PFSK-1 (cell line): ENCODE measurements around the gene NOTCH3.

ENCODE experiments used
- FOXP2 ChIP-seq: optimal IDR thresholded peaks from 2 replicates; pipeline ENCODE3; 2011; ENCODE audit warnings: borderline replicate concordance, control low read depth, inconsistent platforms; ENCODE audit not compliant: insufficient read depth; ENCODE audit errors: extremely low read length, extremely low read depth
- POLR2AphosphoS5 ChIP-seq: IDR thresholded peaks from 2 replicates; pipeline ENCODE4 v1.6.1; 2012; ENCODE audit warnings: low read depth, mild to moderate bottlenecking, control low read depth, low read length, moderate library complexity
- REST ChIP-seq, 2 experiments: IDR thresholded peaks; 2 replicates each; pipeline versions ENCODE4 v1.6.1 to v1.8.0; 2011 to 2012; ENCODE audit warnings: low read depth in 2 of 2, low read length in 2 of 2, control low read depth in 1 of 2, inconsistent platforms in 1 of 2, mild to moderate bottlenecking in 1 of 2, moderate library complexity in 1 of 2; ENCODE audit not compliant: insufficient read depth in 1 of 2
- SIN3A ChIP-seq: IDR thresholded peaks from 2 replicates; pipeline ENCODE4 v1.6.1; 2012; ENCODE audit warnings: mild to moderate bottlenecking, low read length, moderate library complexity, borderline replicate concordance; ENCODE audit not compliant: insufficient read depth
- TAF1 ChIP-seq: IDR thresholded peaks from 2 replicates; pipeline ENCODE4 v1.6.1; 2012; ENCODE audit warnings: low read length, control low read depth, borderline replicate concordance; ENCODE audit not compliant: insufficient read depth

NOTCH3 gene

GRCh38 chr19:15244808-15245207 lies 44.0 kb upstream of the NOTCH3 start:
- TF ChIP-seq REST (IDR thresholded peaks at IDR 0.05; ENCODE audit: insufficient read depth in 1 of 2, low read depth in 2 of 2, low read length in 2 of 2): no peak
- no peak for TF ChIP-seq FOXP2
- no peak for TF ChIP-seq TAF1
- TF ChIP-seq POLR2AphosphoS5: no peak
- TF ChIP-seq SIN3A: no peak

- TF ChIP-seq FOXP2: no peak
- TF ChIP-seq REST (IDR thresholded peaks at IDR 0.05; ENCODE audit: insufficient read depth in 1 of 2, low read depth in 2 of 2, low read length in 2 of 2): no peak
- no peak for TF ChIP-seq TAF1
- TF ChIP-seq POLR2AphosphoS5: no peak
- TF ChIP-seq SIN3A: no peak
Observed at GRCh38 chr19:15244106-15244803, 43.5 kb upstream of the NOTCH3 start.

GRCh38 chr19:15243236-15243957 lies 42.6 kb upstream of the NOTCH3 start:
- TF ChIP-seq FOXP2 (no peak), TAF1 (no peak), REST (IDR thresholded peaks at IDR 0.05; ENCODE audit: insufficient read depth in 1 of 2, low read depth in 2 of 2, low read length in 2 of 2) (no peak), POLR2AphosphoS5 (no peak), SIN3A (no peak)

- TF ChIP-seq REST (IDR thresholded peaks at IDR 0.05; ENCODE audit: insufficient read depth in 1 of 2, low read depth in 2 of 2, low read length in 2 of 2) (no peak), SIN3A (no peak), POLR2AphosphoS5 (no peak), TAF1 (no peak), FOXP2 (no peak)
Observed at GRCh38 chr19:15241259-15241910, 40.6 kb upstream of the NOTCH3 start.
